PFSK-1 (cell line): ENCODE data around the gene RNF112.

ENCODE experiments used
- FOXP2 ChIP-seq: optimal IDR thresholded peaks from 2 replicates; pipeline ENCODE3; 2011; ENCODE audit warnings: borderline replicate concordance, control low read depth, inconsistent platforms; ENCODE audit not compliant: insufficient read depth; ENCODE audit errors: extremely low read length, extremely low read depth
- POLR2AphosphoS5 ChIP-seq: IDR thresholded peaks from 2 replicates; pipeline ENCODE4 v1.6.1; 2012; ENCODE audit warnings: low read depth, mild to moderate bottlenecking, control low read depth, low read length, moderate library complexity
- SIN3A ChIP-seq: IDR thresholded peaks from 2 replicates; pipeline ENCODE4 v1.6.1; 2012; ENCODE audit warnings: mild to moderate bottlenecking, low read length, moderate library complexity, borderline replicate concordance; ENCODE audit not compliant: insufficient read depth
- TAF1 ChIP-seq: IDR thresholded peaks from 2 replicates; pipeline ENCODE4 v1.6.1; 2012; ENCODE audit warnings: low read length, control low read depth, borderline replicate concordance; ENCODE audit not compliant: insufficient read depth
- TF ChIP-seq, protein P1 (sequence below), 2 experiments: IDR thresholded peaks; 2 replicates each; pipeline versions ENCODE4 v1.6.1 to v1.8.0; 2011 to 2012; ENCODE audit warnings: low read depth in 2 of 2, low read length in 2 of 2, control low read depth in 1 of 2, inconsistent platforms in 1 of 2, mild to moderate bottlenecking in 1 of 2, moderate library complexity in 1 of 2; ENCODE audit not compliant: insufficient read depth in 1 of 2

Gene RNF112

DNA sequence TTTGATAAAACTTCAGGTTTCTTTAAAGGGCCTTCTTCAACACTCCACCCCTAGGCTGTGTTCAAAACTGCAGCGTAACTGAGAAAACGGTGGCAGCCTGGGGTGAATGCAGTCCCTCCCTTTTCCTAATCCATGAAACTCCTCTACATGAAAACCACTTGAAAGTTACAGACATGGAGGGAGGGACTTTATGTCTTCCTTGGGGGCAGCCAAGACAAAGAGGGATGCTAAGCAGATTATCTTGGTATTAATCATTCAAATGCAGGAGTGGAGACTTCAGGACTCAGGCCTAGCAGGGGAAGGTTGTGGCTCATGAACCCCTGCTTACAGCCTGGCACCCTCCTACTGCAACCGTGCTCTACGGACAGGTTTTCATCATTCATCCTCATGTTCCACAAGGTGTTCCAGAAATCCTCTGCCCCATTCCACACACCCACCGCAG, 46.8 kb downstream of the RNF112 start:
- TF ChIP-seq SIN3A (no peak), TAF1 (no peak), POLR2AphosphoS5 (no peak), FOXP2 (no peak)
- TF ChIP-seq, protein P1, sequence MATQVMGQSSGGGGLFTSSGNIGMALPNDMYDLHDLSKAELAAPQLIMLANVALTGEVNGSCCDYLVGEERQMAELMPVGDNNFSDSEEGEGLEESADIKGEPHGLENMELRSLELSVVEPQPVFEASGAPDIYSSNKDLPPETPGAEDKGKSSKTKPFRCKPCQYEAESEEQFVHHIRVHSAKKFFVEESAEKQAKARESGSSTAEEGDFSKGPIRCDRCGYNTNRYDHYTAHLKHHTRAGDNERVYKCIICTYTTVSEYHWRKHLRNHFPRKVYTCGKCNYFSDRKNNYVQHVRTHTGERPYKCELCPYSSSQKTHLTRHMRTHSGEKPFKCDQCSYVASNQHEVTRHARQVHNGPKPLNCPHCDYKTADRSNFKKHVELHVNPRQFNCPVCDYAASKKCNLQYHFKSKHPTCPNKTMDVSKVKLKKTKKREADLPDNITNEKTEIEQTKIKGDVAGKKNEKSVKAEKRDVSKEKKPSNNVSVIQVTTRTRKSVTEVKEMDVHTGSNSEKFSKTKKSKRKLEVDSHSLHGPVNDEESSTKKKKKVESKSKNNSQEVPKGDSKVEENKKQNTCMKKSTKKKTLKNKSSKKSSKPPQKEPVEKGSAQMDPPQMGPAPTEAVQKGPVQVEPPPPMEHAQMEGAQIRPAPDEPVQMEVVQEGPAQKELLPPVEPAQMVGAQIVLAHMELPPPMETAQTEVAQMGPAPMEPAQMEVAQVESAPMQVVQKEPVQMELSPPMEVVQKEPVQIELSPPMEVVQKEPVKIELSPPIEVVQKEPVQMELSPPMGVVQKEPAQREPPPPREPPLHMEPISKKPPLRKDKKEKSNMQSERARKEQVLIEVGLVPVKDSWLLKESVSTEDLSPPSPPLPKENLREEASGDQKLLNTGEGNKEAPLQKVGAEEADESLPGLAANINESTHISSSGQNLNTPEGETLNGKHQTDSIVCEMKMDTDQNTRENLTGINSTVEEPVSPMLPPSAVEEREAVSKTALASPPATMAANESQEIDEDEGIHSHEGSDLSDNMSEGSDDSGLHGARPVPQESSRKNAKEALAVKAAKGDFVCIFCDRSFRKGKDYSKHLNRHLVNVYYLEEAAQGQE (IDR thresholded peaks at IDR 0.05; ENCODE audit: insufficient read depth in 1 of 2, low read depth in 2 of 2, low read length in 2 of 2), result no peak

DNA sequence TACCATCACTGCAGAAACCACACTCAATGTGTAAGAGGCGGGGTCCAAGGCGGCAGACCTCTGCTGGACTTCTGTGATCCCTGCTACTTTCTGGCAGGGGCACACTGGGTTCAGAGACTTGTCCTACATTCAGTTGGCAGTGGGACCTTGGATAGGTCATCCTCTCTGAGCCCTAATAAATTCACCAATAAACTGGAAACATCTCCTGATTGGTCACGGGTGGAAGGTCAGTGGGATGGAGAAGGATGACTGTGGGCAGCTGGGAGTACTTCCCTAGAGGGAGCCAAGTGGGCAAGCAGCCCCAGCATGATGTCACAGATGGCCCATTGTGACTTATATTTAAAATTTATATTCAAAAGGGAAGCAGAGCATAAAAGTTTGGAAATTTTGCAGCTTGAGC, 49.7 kb downstream of the RNF112 start:
- TF ChIP-seq TAF1, result no peak
- no peak for TF ChIP-seq SIN3A
- TF ChIP-seq POLR2AphosphoS5, result no peak
- no peak for TF ChIP-seq FOXP2
- TF ChIP-seq, protein P1 (IDR thresholded peaks at IDR 0.05; ENCODE audit: insufficient read depth in 1 of 2, low read depth in 2 of 2, low read length in 2 of 2), result no peak

DNA sequence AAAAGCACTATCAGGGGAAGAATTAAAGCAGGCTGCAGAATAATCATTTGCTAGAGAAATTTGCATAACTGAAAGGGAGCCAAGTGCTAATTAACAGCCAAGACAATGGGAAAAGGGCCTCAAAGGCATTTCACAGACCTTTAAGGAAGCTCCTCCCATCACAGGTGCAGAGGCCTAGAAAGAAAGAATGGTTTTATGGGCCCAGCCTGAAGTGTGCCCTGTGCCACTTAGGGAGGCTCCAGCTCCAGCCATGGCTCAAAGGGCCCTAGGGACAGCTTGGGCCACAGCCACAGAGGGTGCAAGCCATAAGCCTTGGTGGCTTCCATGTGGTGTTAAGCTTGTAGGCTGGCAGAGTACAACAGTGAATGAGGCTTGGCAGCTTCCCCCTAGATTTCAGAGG, 50.1 kb downstream of the RNF112 start:
- no peak for TF ChIP-seq TAF1
- no peak for TF ChIP-seq POLR2AphosphoS5
- TF ChIP-seq, protein P1 (IDR thresholded peaks at IDR 0.05; ENCODE audit: insufficient read depth in 1 of 2, low read depth in 2 of 2, low read length in 2 of 2), result no peak
- no peak for TF ChIP-seq SIN3A
- TF ChIP-seq FOXP2, result no peak

DNA sequence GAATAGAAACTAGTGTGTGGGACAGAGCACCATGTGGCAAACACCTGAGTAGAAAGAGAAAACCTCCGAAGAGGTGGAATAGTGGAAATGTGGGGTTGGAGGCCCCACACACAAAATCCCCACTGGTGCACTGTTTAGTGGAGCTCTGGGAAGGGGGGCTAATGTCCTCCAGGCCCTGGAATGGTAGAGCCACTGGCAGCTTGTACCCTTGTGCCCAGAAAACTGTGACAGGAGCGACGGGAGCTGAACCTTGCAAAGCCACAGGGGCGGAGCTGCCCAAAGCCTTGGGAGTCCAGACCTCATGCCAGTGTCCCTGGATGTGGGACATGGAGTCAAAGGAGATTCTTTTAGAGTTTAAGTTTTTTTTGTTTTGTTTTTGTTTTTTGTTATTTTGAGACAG, 50.6 kb downstream of the RNF112 start:
- TF ChIP-seq, protein P1 (IDR thresholded peaks at IDR 0.05; ENCODE audit: insufficient read depth in 1 of 2, low read depth in 2 of 2, low read length in 2 of 2), result no peak
- TF ChIP-seq TAF1 (no peak), FOXP2 (no peak), POLR2AphosphoS5 (no peak)
